HG03354 (cell line): ENCODE data around the gene CTU2.
A peak's percentile ranks its signal among the peaks of the same experiment; 100 is the strongest.

Experiments
- ATAC-seq: cut with Tn5 transposase; IDR thresholded peaks from one replicate; pipeline ENCODE4 v1.9.1; 2021; ENCODE audit warnings: mild to moderate bottlenecking; ENCODE audit not compliant: unreplicated experiment, poor library complexity, severe bottlenecking

Gene CTU2

DNA sequence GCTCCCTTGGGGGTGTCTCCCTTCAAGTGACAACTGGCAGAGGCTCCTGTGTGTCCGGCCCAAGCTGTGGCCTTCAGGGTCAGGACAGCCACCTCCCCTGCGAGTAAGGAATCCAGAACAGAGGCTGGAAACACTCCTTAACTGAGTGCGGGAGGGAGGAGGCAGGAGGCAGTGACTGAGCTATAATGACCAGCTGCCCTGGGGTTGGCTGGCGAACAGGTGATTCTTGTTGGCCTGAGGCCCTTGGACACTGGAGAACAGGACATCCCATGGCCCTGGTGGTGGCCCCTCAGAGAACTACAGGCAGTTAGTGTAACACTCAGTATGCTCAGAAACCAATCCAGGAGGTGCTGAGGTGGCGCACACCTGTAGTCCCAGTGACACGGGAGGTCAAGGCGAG lies 10.6 kb upstream of the CTU2 start:
- ATAC-seq, result no peak

- no peak for ATAC-seq
Measured at GRCh38 chr16:88696441-88696840, 9.9 kb upstream of the CTU2 start.

- ATAC-seq, result no peak
Measured at GRCh38 chr16:88697116-88697830, 9.0 kb upstream of the CTU2 start.

- ATAC-seq, result no peak
Measured at GRCh38 chr16:88697831-88698615, 8.3 kb upstream of the CTU2 start.

- no peak for ATAC-seq
Measured at GRCh38 chr16:88698646-88699045, 7.7 kb upstream of the CTU2 start.

GRCh38 chr16:88699180-88699579 lies 7.1 kb upstream of the CTU2 start:
- ATAC-seq, result no peak

GRCh38 chr16:88700322-88700635 lies 6.0 kb upstream of the CTU2 start:
- no peak for ATAC-seq

- ATAC-seq, result peak; percentile 68
Measured at GRCh38 chr16:88700636-88701482, 5.4 kb upstream of the CTU2 start.

- no peak for ATAC-seq
Measured at GRCh38 chr16:88701581-88702370, 4.5 kb upstream of the CTU2 start.

- no peak for ATAC-seq
Measured at GRCh38 chr16:88702371-88703210, 3.7 kb upstream of the CTU2 start.

- ATAC-seq, result no peak
Measured at GRCh38 chr16:88703486-88704309, 2.6 kb upstream of the CTU2 start.

DNA sequence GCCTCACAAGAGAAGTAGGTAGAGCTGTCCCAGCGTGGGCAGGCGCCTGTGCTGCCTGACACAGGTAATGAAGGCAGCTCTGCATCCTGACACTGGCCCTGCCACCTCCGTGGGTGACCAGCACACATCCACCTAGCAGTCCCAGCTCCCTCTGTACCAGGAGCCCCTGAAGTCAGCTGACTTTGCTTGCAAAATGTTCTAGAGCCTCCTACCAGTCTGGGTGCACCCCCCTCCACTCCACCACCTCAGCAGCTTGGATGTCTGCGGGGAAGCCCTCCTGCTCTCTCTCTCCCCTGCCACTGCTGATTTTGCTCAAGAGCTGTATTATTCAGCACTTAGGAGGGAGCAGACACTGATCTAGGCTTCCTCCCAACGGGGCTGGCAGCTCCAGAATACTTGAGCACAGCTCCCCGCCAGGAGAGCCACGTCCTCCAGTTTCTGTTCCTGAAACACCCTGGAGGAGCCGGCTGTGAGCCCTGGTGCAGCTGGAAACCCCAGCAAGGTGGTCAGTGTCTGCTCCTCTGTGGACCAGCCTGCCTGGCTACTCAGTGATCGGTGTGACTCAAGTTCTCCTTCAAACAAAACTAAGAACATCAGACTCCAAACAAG lies 1.1 kb upstream of the CTU2 start:
- no peak for ATAC-seq

DNA sequence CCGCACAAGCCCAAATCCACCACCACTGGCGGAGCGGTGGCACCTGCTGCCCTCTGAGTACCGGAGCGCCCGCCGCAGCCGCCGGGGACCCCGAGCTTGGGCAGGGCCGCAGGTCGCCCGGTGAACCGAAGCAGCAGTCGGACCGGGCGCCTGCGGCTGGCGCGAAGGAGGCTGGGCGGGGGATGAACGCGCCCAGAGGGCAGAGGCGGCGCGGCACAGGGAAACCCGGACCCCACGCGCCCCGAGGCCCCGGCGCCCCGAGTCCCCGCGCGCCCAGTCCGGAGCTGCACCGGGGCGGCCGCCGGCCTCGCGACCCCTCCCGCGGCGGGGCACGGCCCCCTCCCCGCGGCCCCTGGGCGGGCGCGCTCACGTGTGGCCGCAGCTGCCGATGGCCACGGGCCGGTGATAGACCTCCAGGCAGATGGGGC lies 488 bp upstream of the CTU2 start:
- ATAC-seq, result peak; percentile 23

DNA sequence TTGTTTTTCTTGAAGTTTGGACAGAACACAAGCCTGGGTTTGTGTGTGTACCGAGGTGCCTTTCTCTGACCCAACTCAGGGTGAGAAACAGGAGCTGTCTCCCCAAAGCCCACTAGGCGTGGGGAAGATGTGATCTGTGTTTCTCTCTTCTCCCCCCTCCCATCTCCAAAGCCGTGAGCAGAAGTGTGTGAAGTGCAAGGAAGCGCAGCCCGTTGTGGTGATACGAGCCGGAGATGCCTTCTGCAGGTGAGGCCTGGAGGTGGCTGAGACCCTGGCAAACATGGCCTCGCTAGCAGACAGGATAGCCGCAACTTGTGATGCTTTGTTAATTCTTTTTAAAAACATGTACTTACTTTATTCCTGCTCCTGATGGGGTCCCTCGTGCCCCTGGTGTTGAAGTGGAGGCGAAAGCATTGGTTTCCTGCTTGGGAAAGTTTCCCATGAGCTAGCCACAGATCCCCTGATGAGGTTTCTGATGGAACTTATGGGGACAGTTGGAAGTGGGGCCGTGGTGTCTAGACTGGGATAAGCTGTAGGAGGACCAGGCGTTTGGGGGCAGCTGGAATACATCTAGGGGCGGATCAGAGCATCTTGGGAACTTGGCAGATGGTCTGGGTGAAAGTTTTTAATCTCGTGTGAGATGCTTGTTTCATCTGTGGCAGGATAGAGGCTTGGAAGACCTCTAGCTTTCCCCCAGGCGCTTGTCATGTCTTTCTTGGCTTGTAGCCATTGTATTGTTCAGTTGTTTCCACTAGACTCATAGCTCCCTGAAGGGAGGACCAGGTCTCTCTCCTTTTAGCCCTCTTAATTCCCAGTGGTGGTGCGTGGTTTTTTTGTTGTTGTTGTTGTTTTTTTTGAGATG lies 893 bp downstream of the CTU2 start:
- ATAC-seq, result no peak

- ATAC-seq, result no peak
Measured at GRCh38 chr16:88710556-88710955, 4.3 kb downstream of the CTU2 start.

DNA sequence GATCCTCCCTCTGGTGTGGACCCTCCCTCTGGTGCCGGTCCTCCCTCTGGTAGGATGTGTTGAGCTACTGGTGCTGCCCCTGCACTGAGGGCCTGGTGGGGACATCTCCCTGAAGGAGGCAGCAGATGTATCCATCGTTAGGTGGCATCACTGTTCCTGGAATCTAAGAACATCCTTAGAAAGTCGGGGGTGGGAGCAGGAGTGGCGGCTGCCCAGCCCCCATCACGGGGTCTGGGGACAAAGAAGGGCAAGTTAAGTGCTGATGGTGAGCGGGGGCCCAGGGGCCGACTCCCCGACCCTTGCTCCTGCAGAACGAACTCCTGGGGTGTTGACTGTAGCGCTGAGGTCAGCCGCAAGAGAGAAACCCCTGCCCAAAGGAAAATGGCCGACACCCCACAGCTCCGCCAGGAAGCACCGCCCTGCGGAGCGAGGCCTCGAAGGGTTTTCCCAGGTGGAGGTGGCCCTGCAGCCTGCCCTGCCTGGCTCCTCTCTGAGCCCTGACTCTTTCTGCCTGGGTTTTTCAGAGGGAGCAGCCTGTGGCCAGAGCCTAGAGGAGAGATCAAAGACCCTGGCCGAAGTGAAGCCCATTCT lies 5.5 kb downstream of the CTU2 start:
- ATAC-seq, result no peak
